Measurements from ENCODE around the gene TRIM2. TPM values are rescaled to one million over a fixed set of nuclear protein-coding genes. Genes with fewer than 3 reads are reported as not detected.

The TRIM2 gene
- total RNA-seq, 4 donors from 2014 or later: 25.7 to 55.9 (median 42.5) TPM

- H3K36me3 ChIP-seq: peaks cover 0 to 18% (median 0%) of the 10 kb centered on the region in 3 donors
- H3K27me3 ChIP-seq: no peaks in the 10 kb centered on the region
- TF ChIP-seq POLR2A (IDR thresholded peaks at IDR 0.05) (no peak), EP300 (IDR thresholded peaks at IDR 0.05) (no peak), CTCF (IDR thresholded peaks at IDR 0.05) (no peak)
- WGBS, 2 donors: 88 to 91% methylated on average over 6 of the region's 6 CpGs
- DNase-seq (ENCODE audit: low spot score in 2 of 2): no peak
- H3K4me3 ChIP-seq: no peak overlapping the region
- no peaks in the 10 kb centered on the region for H3K9me3 ChIP-seq
- H3K27ac ChIP-seq: no peak overlapping the region
- H3K4me1 ChIP-seq: peaks cover 0 to 9% (median 2%) of the 10 kb centered on the region in 4 donors
These were observed 66.1 kb downstream of the TRIM2 start for GRCh38 chr4:153270361-153270760.

- no peaks in the 10 kb centered on the region for H3K9me3 ChIP-seq
- TF ChIP-seq EP300 (IDR thresholded peaks at IDR 0.05): no peak
- TF ChIP-seq CTCF (IDR thresholded peaks at IDR 0.05): no peak
- no peak for TF ChIP-seq POLR2A (IDR thresholded peaks at IDR 0.05)
- H3K4me1 ChIP-seq: peaks cover 0 to 9% (median 2%) of the 10 kb centered on the region in 4 donors
- H3K4me3 ChIP-seq: no peak overlapping the region
- H3K27ac ChIP-seq: no peak overlapping the region
- peaks cover 0 to 26% (median 0%) of the 10 kb centered on the region in 3 donors for H3K36me3 ChIP-seq
- no peaks in the 10 kb centered on the region for H3K27me3 ChIP-seq
- no peak for DNase-seq (ENCODE audit: low spot score in 2 of 2)
- 81 to 100% methylated on average over 2 of the region's 2 CpGs for WGBS, 2 donors
These were observed 67.6 kb downstream of the TRIM2 start for GRCh38 chr4:153271820-153272219.

- no peaks in the 10 kb centered on the region for H3K27me3 ChIP-seq
- no peaks in the 10 kb centered on the region for H3K9me3 ChIP-seq
- H3K27ac ChIP-seq: no peak overlapping the region
- TF ChIP-seq POLR2A (IDR thresholded peaks at IDR 0.05) (no peak), EP300 (IDR thresholded peaks at IDR 0.05) (no peak), CTCF (IDR thresholded peaks at IDR 0.05) (no peak)
- no peak overlapping the region for H3K4me3 ChIP-seq
- no peak for DNase-seq (ENCODE audit: low spot score in 2 of 2)
- H3K4me1 ChIP-seq: peaks cover 0 to 5% (median 0%) of the 10 kb centered on the region in 4 donors
- H3K36me3 ChIP-seq: peaks cover 0 to 43% (median 0%) of the 10 kb centered on the region in 3 donors
- 100% methylated on average over 1 of the region's 1 CpG for WGBS, 2 donors
These were observed 69.5 kb downstream of the TRIM2 start for GRCh38 chr4:153273751-153274150.

GRCh38 chr4:153274967-153275366 is 70.7 kb downstream of the TRIM2 start:
- Histone ChIP-seq H3K4me3 (no peak overlapping the region), H3K27ac (no peak overlapping the region), H3K27me3 (no peaks in the 10 kb centered on the region), H3K36me3 (peaks cover 0 to 43% (median 0%) of the 10 kb centered on the region in 3 donors), H3K4me1 (peaks cover 0 to 5% (median 0%) of the 10 kb centered on the region in 4 donors), H3K9me3 (no peaks in the 10 kb centered on the region)
- whole genome bisulfite sequencing, 2 donors: 86 to 98% methylated on average over 2 of the region's 2 CpGs
- TF ChIP-seq CTCF (IDR thresholded peaks at IDR 0.05) (no peak), POLR2A (IDR thresholded peaks at IDR 0.05) (no peak), EP300 (IDR thresholded peaks at IDR 0.05) (no peak)
- no peak for DNase-seq (ENCODE audit: low spot score in 2 of 2)

- TF ChIP-seq CTCF (IDR thresholded peaks at IDR 0.05) (no peak), POLR2A (IDR thresholded peaks at IDR 0.05) (no peak), EP300 (IDR thresholded peaks at IDR 0.05) (no peak)
- H3K4me3 ChIP-seq: no peak overlapping the region
- no peak overlapping the region for H3K27ac ChIP-seq
- H3K36me3 ChIP-seq: peaks cover 0 to 42% (median 0%) of the 10 kb centered on the region in 3 donors
- WGBS, 2 donors: 87 to 90% methylated on average over 13 of the region's 13 CpGs
- H3K9me3 ChIP-seq: no peaks in the 10 kb centered on the region
- H3K27me3 ChIP-seq: no peaks in the 10 kb centered on the region
- DNase-seq (ENCODE audit: low spot score in 2 of 2): no peak
- peaks cover 0 to 5% (median 0%) of the 10 kb centered on the region in 4 donors for H3K4me1 ChIP-seq
These were observed 71.4 kb downstream of the TRIM2 start for GRCh38 chr4:153275380-153276276.

Measured in tibial nerve (tissue), 4 donors.